T-helper 9 cell (primary cell): ENCODE results near the gene PA2G4.
"Not testable (repeated sequence)": the region's sequence is repeated elsewhere in the genome, so short reads cannot be mapped to it uniquely, and the experiment has no call there.

Experiments used
- DNase-seq: peaks from one replicate; pipeline ENCODE4 v3.0.0-alpha.2; 2020

The PA2G4 gene

GRCh38 chr12:56154818-56155217, 50.5 kb downstream of the PA2G4 start:
- DNase-seq = no peak

- no peak for DNase-seq
These were observed 51.0 kb downstream of the PA2G4 start for GRCh38 chr12:56155256-56155845.

- DNase-seq = not testable (repeated sequence)
These were observed 52.3 kb downstream of the PA2G4 start for GRCh38 chr12:56156464-56157200.

GRCh38 chr12:56157201-56158028, 53.1 kb downstream of the PA2G4 start:
- DNase-seq = peak; percentile 39

- peak; percentile 85 for DNase-seq
These were observed 53.9 kb downstream of the PA2G4 start, which contains the start of gene MYL6 for GRCh38 chr12:56158029-56158925. TSS of gene MYL6 (plus strand) at chr12:56158359. CDS start at chr12:56158402, 43 bp downstream.

- DNase-seq = no peak
These were observed 54.6 kb downstream of the PA2G4 start for GRCh38 chr12:56158926-56159461.

GRCh38 chr12:56159482-56160192, 55.3 kb downstream of the PA2G4 start:
- DNase-seq = no peak

GRCh38 chr12:56160193-56160763, 55.9 kb downstream of the PA2G4 start:
- DNase-seq = peak; percentile 56

GRCh38 chr12:56160894-56161689, 56.7 kb downstream of the PA2G4 start:
- DNase-seq = no peak

GRCh38 chr12:56161690-56162351, 57.5 kb downstream of the PA2G4 start:
- no peak for DNase-seq

- DNase-seq = no peak
These were observed 58.3 kb downstream of the PA2G4 start for GRCh38 chr12:56162468-56163290.
